Measurements from ENCODE around the gene EFNA1.

DNA sequence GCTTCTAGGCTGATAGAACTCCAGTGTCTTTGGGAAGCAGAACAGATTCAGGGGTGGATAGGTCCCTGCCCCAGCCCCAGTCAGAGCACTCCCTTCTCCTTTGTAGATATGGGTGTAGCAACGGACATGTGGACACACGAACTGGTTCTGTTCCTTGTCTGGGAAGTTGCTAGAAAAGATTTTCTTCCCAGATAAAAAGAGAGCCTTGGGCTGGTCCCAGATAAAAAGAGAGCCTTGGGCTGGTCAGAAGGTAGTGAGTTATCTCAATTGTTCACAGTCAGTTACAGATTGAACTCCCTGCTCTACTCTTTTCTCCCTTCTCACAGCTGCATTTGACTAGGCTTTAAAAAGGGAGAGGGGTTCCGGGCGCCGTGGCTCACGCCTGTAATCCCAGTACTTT, 7.4 kb upstream of the EFNA1 start:
- TF ChIP-seq CTCF (conservative IDR thresholded peaks at IDR 0.05; ENCODE audit: low read length) (no peak), EZH2phosphoT487 (IDR thresholded peaks at IDR 0.05; ENCODE audit: borderline replicate concordance, low read depth, low read length) (no peak)

All from OCI-LY7 (cell line).